Measurements from ENCODE around the gene GALNT6. TPM values are rescaled to one million over a fixed set of nuclear protein-coding genes. Genes with fewer than 3 reads are reported as not detected.

The GALNT6 gene
- polyA plus RNA-seq, 1 experiment = 47.1 TPM

DNA sequence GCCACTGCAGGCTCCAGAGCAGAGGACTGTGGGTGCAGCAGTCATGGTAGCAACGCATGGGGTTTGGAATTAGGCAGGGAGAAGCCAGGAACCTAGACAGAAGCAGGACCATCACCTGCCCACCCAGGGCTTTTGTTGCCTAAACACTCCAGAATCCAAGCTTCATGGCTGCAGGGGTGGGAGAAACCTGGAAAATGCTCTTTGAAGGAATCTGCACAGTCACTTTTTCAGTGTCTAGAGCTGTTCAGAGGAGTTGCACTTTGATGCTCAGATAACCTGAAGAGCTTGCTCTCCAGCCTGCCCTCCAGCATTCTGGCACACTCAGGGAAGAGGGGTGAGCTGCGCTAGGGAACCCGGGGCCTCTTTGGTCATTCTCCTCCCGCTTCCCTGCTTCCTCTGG is 43.1 kb downstream of the GALNT6 start:
- no peak overlapping the region for H3K4me3 ChIP-seq (ENCODE audit: low read depth, low read length)
- no peak for DNase-seq (ENCODE audit: low read depth)
- POLR2A ChIA-PET = no interaction called here
- H3K36me3 ChIP-seq (ENCODE audit: control insufficient read depth, insufficient read depth, low read length) = no peaks in the 10 kb centered on the region
- no peak for TF ChIP-seq CTCF (IDR thresholded peaks at IDR 0.05; ENCODE audit: insufficient read depth, low read depth, low read length)
- CTCF ChIA-PET = interaction anchor here (1.3 to 1.6 kb wide), 2 partner anchors 77 to 361 kb away, joined by 3 read pairs; no protein-coding TSS in a partner anchor
- H3K27me3 ChIP-seq (ENCODE audit: control insufficient read depth, insufficient read depth, low read length) = no peaks in the 10 kb centered on the region

- TF ChIP-seq CTCF (IDR thresholded peaks at IDR 0.05; ENCODE audit: insufficient read depth, low read depth, low read length) = no peak
- POLR2A ChIA-PET = no interaction called here
- no peaks in the 10 kb centered on the region for H3K36me3 ChIP-seq (ENCODE audit: control insufficient read depth, insufficient read depth, low read length)
- CTCF ChIA-PET = no interaction called here
- H3K27me3 ChIP-seq (ENCODE audit: control insufficient read depth, insufficient read depth, low read length) = no peaks in the 10 kb centered on the region
- no peak for DNase-seq (ENCODE audit: low read depth)
- H3K4me3 ChIP-seq (ENCODE audit: low read depth, low read length) = no peak within 1 kb of the TSS
These were observed 44.6 kb downstream of the GALNT6 start, which contains the start of gene CELA1 for GRCh38 chr12:51346581-51346980. Gene CELA1 (minus strand): TSS chr12:51346679. CDS start chr12:51346638, 41 bp downstream.

- Histone ChIP-seq H3K4me3 (ENCODE audit: low read depth, low read length) (no peak overlapping the region), H3K36me3 (ENCODE audit: control insufficient read depth, insufficient read depth, low read length) (no peaks in the 10 kb centered on the region), H3K27me3 (ENCODE audit: control insufficient read depth, insufficient read depth, low read length) (no peaks in the 10 kb centered on the region)
- DNase-seq (ENCODE audit: low read depth) = no peak
- ChIA-PET CTCF (interaction anchor here (0.6 to 0.7 kb wide), 3 partner anchors 83 to 479 kb away, joined by 3 to 4 read pairs (median 3); partner anchors contain the start of gene DAZAP2), POLR2A (no interaction called here)
- TF ChIP-seq CTCF (IDR thresholded peaks at IDR 0.05; ENCODE audit: insufficient read depth, low read depth, low read length) = no peak
These were observed 45.5 kb downstream of the GALNT6 start for GRCh38 chr12:51345681-51346080.

GRCh38 chr12:51343201-51343600 is 48.0 kb downstream of the GALNT6 start:
- POLR2A ChIA-PET = interaction anchor here (0.5 kb wide), 1 partner anchor 350 kb away, joined by 3 read pairs; no protein-coding TSS in a partner anchor

DNA sequence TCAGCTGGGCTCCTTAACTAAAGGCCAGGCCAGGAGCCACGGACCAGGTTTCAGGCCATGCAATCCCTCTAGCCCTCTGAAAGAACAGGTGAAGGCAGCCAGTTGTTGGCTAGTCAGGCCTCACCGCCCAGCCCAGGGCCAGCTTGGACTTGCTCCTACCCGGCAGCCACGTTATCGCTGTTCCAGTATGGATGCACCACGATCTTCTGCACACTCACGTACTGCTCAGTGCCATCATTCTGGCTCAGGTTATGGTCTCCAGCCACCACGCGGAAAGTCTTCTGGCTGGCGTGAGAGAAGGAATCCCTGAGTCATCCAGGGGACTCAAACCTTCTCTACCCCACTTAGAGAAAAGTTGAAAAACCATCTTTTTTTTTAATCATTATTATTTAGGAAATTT is 48.8 kb downstream of the GALNT6 start:
- Histone ChIP-seq H3K27me3 (ENCODE audit: control insufficient read depth, insufficient read depth, low read length) (no peaks in the 10 kb centered on the region), H3K36me3 (ENCODE audit: control insufficient read depth, insufficient read depth, low read length) (no peaks in the 10 kb centered on the region), H3K4me3 (ENCODE audit: low read depth, low read length) (no peak overlapping the region)
- no peak for DNase-seq (ENCODE audit: low read depth)
- CTCF ChIA-PET = interaction anchor here (0.6 to 2.7 kb wide), 12 partner anchors 8 to 578 kb away, joined by 3 to 19 read pairs (median 6); partner anchors contain the start of gene SLC11A2
- POLR2A ChIA-PET = no interaction called here
- no peak for TF ChIP-seq CTCF (IDR thresholded peaks at IDR 0.05; ENCODE audit: insufficient read depth, low read depth, low read length)

More at GRCh38 chr12:51343201-51343600, 48.0 kb downstream of the GALNT6 start:
- CTCF ChIA-PET = interaction anchor here (1.6 to 2.7 kb wide), 2 partner anchors 9 to 80 kb away, joined by 3 to 18 read pairs; no protein-coding TSS in a partner anchor
- Histone ChIP-seq H3K36me3 (ENCODE audit: control insufficient read depth, insufficient read depth, low read length) (no peaks in the 10 kb centered on the region), H3K4me3 (ENCODE audit: low read depth, low read length) (no peak overlapping the region), H3K27me3 (ENCODE audit: control insufficient read depth, insufficient read depth, low read length) (no peaks in the 10 kb centered on the region)
- TF ChIP-seq CTCF (IDR thresholded peaks at IDR 0.05; ENCODE audit: insufficient read depth, low read depth, low read length) = no peak
- DNase-seq (ENCODE audit: low read depth) = no peak
